Measurements from ENCODE around the gene PPP1R3F.

DNA sequence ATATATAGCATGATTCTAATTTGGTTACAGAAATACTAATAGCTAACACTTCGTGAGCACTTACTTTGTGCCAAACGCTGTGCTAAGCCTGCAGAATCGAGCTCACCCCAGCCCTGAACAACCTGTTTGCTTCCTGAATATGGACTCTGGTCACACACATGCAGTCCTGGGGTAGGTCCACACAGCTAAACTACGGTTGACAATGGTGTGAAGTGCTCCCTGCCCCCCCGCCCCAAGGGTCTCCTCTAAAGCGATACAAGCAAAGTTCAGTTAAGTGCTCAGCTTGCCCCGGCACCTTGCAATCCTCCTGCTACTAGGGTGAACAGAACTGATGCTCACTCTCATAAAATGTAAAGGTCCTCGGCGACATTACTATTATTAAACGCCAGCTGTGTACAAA lies 6.0 kb upstream of the PPP1R3F start:
- no peak for TF ChIP-seq CTCF (conservative IDR thresholded peaks at IDR 0.05)
- TF ChIP-seq EZH2 (IDR thresholded peaks at IDR 0.05; ENCODE audit: low read depth) = no peak
